GM18499 (cell line): ENCODE data around the gene SLC39A11.

Experiments
- ATAC-seq: cut with Tn5 transposase; IDR thresholded peaks from one replicate; pipeline ENCODE4 v1.9.1; 2021; ENCODE audit warnings: moderate number of reproducible peaks; ENCODE audit not compliant: insufficient read depth, unreplicated experiment

The SLC39A11 gene

DNA sequence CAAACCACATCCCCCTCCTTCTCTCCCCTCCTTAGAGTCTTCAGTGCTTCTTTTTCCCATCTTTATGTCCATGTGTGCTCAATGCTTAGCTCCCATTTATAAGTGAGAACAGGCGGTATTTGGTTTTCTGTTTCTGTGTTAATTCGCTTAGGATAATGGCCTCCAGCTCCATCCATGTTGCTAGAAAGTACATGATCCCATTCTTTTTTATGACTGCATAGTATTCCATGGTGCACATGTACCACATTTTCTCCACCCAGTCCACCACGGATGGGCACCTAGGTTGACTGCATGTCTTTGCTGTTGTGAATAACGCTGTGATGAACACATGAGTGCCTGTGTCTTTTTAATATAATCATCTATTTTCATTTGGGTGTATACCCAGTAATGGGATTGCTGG, 44.3 kb downstream of the SLC39A11 start:
- ATAC-seq, result no peak

DNA sequence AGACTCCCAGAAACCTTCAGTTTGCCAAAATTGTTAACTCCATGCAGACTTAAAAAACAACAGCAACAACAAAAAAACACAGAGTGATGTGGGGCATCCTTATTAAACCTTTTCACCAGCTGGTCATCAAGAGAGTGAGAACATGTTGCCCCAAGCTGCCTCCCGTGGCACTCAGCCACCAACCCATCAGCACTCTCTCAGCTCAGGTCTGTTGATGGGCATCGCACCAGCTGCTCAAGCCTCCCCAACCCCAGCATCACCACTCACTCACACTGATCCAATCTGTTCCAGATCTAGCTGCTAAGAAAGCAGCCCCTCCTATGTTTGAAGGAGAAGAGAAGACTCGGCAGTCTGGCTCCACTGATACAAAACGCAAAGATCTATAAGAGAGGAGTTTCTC, 46.8 kb downstream of the SLC39A11 start:
- ATAC-seq, result no peak

GRCh38 chr17:73043686-73044581, 48.6 kb downstream of the SLC39A11 start:
- ATAC-seq, result no peak

GRCh38 chr17:73042809-73043685, 49.4 kb downstream of the SLC39A11 start:
- ATAC-seq, result no peak

- no peak for ATAC-seq
Observed at GRCh38 chr17:73042225-73042624, 50.3 kb downstream of the SLC39A11 start.

DNA sequence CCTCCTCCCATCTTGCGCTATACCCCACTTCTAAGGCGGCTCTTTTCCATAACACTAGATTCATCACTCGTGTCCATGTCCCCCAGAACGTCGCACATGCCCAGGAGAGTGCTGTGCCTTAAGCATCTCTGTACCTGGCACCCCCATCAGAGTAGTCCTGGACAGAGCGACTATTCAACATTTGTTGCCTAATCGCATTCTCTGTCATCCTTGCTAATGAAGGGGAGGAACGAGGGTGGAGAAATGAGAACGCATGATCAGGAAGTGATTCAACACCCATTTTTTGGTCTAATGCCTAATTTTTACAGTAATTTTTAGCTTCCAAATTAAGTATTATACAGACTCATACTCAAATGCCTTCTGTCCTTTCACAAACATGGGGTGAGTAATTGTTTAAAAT, 53.2 kb downstream of the SLC39A11 start:
- no peak for ATAC-seq

DNA sequence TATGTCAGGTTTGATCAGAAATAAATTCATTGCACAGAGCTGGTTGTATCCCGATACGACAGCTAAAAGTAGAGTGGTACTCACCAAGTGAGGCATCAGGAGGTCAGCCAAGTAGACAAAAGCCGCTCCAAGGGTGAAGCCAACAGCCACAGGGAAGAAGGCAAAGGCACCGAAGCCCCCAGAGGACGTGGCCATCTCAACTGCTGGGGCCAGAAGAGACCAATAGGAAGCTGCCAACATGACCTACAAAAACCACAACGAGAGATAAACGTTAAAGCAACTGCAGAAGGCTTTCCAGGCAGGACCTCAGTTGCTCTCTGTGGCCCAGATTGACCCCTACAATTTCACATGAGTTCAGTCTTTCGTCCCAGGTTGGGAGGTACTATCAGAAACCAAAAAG, 61.0 kb downstream of the SLC39A11 start:
- ATAC-seq, result no peak

DNA sequence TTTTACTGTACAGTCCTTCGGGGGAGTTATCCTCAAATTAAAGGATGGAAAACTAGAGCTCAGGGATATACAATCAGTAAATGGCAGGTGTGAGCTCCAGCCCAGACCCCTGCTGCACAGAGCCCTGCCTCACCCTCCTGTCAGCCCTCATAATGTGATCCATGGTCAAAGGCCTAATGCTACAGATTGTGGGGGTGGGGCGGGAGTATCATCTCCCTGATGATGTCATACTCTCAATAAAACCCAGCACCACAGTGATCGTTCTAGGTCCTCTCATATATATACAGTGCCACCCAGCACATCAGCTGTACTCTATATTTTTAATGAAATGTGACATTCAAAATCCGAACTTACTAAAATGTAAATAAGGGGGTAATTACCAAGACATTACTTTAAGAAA, 61.5 kb downstream of the SLC39A11 start:
- no peak for ATAC-seq

GRCh38 chr17:73030501-73030921, 62.0 kb downstream of the SLC39A11 start:
- no peak for ATAC-seq

DNA sequence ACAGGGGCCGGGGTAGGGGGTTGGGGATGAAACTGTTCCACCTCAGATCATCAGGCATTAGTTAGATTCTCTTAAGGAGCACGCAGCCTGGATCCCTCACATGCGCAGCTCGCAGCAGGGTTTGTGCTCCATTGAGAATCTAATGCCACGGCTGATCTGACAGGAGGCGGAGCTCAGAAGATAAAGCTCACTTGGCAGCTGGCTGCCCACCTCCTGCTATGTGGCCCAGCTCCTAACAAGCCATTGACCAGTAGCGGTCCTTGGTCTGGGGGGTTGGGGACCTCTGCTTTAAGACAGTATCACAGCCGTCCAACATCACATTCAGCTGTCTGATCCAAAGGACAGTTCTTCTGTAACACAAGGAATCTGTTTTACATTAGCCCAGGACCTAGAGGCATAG, 62.5 kb downstream of the SLC39A11 start:
- no peak for ATAC-seq

DNA sequence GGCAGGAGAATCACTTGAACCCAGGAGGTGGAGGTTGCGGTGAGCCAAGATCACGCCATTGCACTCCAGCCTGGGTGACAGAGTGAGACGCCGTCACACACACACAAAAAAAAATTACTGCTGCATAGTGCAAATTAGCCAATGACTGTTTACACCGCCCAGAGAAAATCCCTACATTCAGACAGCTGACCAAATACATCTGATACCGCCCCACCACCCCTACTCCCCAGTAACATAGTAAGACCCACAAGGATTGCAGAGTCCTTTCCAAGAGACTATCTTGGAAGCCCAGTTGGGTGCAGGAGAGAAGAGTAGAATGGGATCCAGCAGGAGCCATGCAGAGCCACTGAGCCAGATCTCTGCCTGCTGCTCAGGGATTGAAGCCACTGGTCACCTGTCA, 63.5 kb downstream of the SLC39A11 start:
- no peak for ATAC-seq

DNA sequence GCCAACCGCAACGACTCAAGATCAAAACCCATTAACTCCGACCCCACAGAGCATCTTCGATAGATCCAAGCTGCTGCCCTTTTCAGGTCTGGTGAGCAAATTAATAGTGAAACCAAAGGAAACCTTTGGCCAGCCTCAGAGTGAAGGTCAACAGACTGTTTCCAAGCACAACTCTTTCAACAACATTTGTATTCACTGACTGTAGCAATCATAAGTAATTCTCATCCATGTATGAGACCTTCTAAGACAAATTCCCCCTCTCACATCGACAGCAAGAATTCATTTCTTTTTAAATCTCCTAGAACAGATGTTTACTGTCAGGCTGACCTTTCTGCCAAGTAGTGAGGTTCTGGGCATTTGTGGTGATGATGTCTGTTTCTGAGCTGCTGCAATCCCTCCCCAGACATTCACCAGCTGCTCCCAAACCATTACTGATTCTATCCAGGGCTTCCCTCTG, 64.2 kb downstream of the SLC39A11 start:
- no peak for ATAC-seq

DNA sequence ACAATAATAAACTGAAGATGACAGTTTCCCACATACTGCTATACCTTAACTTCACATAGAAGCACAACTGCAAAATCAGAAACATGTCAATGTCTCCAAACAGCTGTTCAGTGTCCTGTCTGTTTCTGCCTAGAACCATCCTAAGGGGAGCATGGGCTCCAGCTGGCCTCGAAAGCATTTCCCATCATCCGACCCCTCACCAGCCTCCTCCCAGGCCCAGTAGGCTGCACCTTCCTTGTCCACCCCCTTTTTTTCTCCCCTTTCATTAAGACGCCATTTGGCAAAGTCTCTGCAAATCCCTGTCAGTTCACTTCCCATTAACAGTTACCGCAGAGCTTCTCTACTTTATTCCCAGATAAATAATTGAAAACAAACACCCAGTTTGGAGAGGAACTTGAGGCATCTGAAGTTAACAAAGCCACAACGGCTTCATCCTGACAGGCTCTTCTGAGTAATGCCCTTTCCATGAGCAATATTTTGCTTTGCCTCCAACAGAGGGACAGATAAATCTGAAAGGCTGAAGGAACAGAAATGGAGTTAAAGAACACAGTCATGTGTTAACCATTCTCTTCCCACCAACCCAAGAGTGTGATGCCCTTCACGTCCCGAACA, 65.3 kb downstream of the SLC39A11 start:
- no peak for ATAC-seq

GRCh38 chr17:73025041-73025560, 67.4 kb downstream of the SLC39A11 start:
- ATAC-seq, result no peak

- no peak for ATAC-seq
Observed at GRCh38 chr17:73023759-73024158, 68.7 kb downstream of the SLC39A11 start.

DNA sequence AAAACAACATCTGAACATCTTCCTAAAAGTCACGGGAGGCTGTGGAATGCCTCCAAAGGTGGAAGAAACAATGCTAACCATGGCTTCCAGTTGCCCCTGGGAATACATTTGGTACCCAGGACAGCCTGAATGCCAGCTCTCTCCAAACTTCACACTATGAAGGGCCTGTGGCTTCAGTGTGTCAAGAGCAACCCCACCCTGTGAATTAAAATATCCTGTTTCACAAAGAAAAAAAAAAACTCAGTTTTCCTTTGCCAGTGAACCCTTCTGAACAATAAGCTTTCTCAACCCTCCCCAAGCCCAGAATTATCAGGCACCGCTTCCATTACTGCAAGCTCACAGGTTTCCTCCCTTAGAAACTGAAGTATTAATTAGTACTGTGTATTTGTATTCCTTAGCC, 69.8 kb downstream of the SLC39A11 start:
- ATAC-seq, result no peak

DNA sequence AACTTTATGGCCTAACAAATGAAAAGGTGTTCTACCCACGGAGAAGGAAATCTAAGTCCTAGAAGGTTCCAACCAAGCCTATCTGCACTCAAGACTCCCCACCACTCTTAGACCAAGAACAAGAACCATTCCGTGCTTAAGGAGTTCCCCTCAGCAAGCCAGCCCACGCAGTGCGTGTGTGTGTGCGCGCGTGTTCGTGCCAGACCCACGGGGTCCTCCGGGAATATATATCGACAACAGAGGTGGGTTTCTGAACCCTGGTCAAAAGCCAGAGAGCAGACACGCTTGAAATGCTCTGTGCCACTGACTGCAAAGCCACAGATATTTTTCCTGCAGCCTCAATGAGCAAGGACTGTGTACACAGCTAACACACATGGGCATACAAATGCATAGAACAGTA, 70.7 kb downstream of the SLC39A11 start:
- ATAC-seq, result no peak

DNA sequence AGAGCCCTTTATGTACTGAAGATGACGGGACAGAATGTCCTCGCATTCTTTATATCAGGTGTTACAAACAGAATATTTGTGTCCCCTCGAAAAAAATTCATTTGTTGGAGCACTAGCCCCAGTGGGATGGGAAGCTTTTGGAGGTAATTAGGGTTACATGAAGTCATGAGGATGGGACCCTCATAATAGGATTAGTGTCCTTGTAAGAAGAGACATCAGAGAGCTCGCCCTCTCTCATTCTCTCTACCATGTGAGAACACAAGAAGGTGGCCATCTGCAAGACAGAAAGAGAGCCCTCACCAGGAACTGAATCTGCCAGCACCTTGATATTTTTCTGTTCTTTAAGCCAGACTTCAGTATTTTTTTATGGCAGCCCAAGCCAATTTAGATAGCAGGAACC, 72.4 kb downstream of the SLC39A11 start:
- ATAC-seq, result no peak

- no peak for ATAC-seq
Observed at GRCh38 chr17:73018599-73018998, 73.9 kb downstream of the SLC39A11 start.

DNA sequence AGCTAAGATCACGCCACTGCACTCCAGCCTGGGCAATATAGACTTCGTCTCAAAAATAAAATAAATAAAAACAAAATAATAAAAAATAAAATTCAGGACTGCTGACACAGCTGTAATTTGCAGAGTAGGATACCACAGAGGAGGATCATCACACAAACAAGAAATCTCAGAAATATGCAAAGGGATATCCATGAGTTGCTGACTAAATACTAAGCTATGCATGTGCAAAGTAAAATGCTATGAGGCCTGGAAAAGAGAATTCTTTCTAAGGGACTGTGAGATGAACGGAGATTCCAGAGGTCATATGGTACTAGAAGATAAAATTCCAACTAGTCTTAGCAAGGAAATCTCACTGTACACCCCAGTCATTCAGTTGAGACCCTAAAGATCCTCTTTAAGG, 74.8 kb downstream of the SLC39A11 start:
- no peak for ATAC-seq
